Neural cell (in vitro differentiated cells): Measurements from ENCODE around the gene GATA1.

ENCODE experiments used
- EP300 ChIP-seq: fragments of 450-650 bp; conservative IDR thresholded peaks from 2 replicates; pipeline ENCODE4 v1.6.1; 2014; ENCODE audit warnings: antibody characterized with exemption, mild to moderate bottlenecking, moderate library complexity; ENCODE audit not compliant: poor library complexity, severe bottlenecking
- EZH2 ChIP-seq: fragments of 200-600, 300-800 bp; shearing (Covaris generic), sonication (generic); IDR thresholded peaks from 2 replicates; pipeline ENCODE4 v1.6.1; 2014; ENCODE audit warnings: antibody characterized with exemption, low read length, borderline replicate concordance, mild to moderate bottlenecking; ENCODE audit not compliant: insufficient read depth, poor library complexity, severe bottlenecking
- MXI1 ChIP-seq: fragments of 450-650 bp; conservative IDR thresholded peaks from 2 replicates; pipeline ENCODE4 v1.6.1; 2014; ENCODE audit warnings: antibody characterized with exemption, mild to moderate bottlenecking; ENCODE audit not compliant: poor library complexity, severe bottlenecking
- POLR2AphosphoS5 ChIP-seq: IDR thresholded peaks from 2 replicates; pipeline ENCODE4 v1.6.1; 2012
- RAD21 ChIP-seq: fragments of 450-650 bp; conservative IDR thresholded peaks from 2 replicates; pipeline ENCODE4 v1.6.1; 2014; ENCODE audit warnings: antibody characterized with exemption, mild to moderate bottlenecking, moderate library complexity
- TAF1 ChIP-seq: IDR thresholded peaks from 2 replicates; pipeline ENCODE4 v1.6.1; 2012; ENCODE audit warnings: low read depth
- TF ChIP-seq, protein P1 (sequence below): fragments of 450-650 bp; IDR thresholded peaks from 2 replicates; pipeline ENCODE4 v1.5.1; 2014; ENCODE audit warnings: antibody characterized with exemption, mild to moderate bottlenecking, moderate library complexity; ENCODE audit not compliant: poor library complexity, severe bottlenecking

DNA sequence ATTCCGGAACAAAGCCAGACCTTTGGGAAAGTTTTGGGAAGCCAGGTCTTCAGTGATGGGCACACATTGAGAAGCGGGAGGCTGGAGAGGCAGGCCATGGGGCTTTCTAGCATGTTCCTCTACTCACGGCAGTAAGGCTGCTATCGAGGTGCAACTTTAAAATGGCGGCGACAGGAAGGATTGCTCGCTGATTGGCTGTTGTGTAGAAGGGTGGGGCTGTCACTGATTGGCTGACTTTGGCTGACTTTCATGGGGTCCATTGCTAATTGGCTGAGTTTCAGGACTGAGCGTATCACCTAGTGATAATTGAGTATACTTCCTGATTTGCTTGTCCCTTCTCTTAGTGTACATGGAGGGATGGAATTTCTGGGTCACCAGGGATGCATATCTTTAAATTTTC, 44.6 kb upstream of the GATA1 start:
- TF ChIP-seq, protein P1, sequence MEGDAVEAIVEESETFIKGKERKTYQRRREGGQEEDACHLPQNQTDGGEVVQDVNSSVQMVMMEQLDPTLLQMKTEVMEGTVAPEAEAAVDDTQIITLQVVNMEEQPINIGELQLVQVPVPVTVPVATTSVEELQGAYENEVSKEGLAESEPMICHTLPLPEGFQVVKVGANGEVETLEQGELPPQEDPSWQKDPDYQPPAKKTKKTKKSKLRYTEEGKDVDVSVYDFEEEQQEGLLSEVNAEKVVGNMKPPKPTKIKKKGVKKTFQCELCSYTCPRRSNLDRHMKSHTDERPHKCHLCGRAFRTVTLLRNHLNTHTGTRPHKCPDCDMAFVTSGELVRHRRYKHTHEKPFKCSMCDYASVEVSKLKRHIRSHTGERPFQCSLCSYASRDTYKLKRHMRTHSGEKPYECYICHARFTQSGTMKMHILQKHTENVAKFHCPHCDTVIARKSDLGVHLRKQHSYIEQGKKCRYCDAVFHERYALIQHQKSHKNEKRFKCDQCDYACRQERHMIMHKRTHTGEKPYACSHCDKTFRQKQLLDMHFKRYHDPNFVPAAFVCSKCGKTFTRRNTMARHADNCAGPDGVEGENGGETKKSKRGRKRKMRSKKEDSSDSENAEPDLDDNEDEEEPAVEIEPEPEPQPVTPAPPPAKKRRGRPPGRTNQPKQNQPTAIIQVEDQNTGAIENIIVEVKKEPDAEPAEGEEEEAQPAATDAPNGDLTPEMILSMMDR = no peak
- TF ChIP-seq TAF1 (no peak), EP300 (no peak), EZH2 (no peak), POLR2AphosphoS5 (no peak), RAD21 (no peak), MXI1 (no peak)
